Measurements from ENCODE around the gene SLC1A3.

SLC1A3 gene

GRCh38 chr5:36570301-36571095 lies 35.9 kb upstream of the SLC1A3 start:
- TF ChIP-seq NFIC (IDR thresholded peaks at IDR 0.05) (no peak), EGR1 (IDR thresholded peaks at IDR 0.05) (no peak), TEAD4 (IDR thresholded peaks at IDR 0.05) (no peak), CREB1 (IDR thresholded peaks at IDR 0.05; ENCODE audit: low read depth) (no peak), MAX (IDR thresholded peaks at IDR 0.05) (no peak), USF1 (IDR thresholded peaks at IDR 0.05) (no peak), FOXM1 (IDR thresholded peaks at IDR 0.05; ENCODE audit: borderline replicate concordance, low read depth) (no peak)

GRCh38 chr5:36571401-36572042 lies 34.9 kb upstream of the SLC1A3 start:
- TF ChIP-seq TEAD4 (IDR thresholded peaks at IDR 0.05) (no peak), TAF1 (IDR thresholded peaks at IDR 0.05; ENCODE audit: low read depth) (no peak), NFIC (IDR thresholded peaks at IDR 0.05) (0 out of 2 replicates have a peak, but pooled peaks have one; percentile 53), CEBPB (IDR thresholded peaks at IDR 0.05) (no peak), TCF12 (IDR thresholded peaks at IDR 0.05; ENCODE audit: low read depth) (no peak), CREB1 (IDR thresholded peaks at IDR 0.05; ENCODE audit: low read depth) (no peak), ZBTB7A (IDR thresholded peaks at IDR 0.05; ENCODE audit: low read depth) (no peak), REST (IDR thresholded peaks at IDR 0.05; ENCODE audit: low read depth) (no peak)

GRCh38 chr5:36573438-36573837 lies 33.0 kb upstream of the SLC1A3 start:
- TF ChIP-seq USF1 (IDR thresholded peaks at IDR 0.05), result peak; percentile 81
- no peak for TF ChIP-seq ZBTB7A (IDR thresholded peaks at IDR 0.05; ENCODE audit: low read depth)

- TF ChIP-seq CEBPB (IDR thresholded peaks at IDR 0.05) (no peak), TEAD4 (IDR thresholded peaks at IDR 0.05) (peak; percentile 23; the same call in 1 of the 2 replicates)
These were observed 31.0 kb upstream of the SLC1A3 start for GRCh38 chr5:36575361-36575781.

- TF ChIP-seq EGR1 (IDR thresholded peaks at IDR 0.05) (no peak), TAF1 (IDR thresholded peaks at IDR 0.05; ENCODE audit: low read depth) (no peak), NFIC (IDR thresholded peaks at IDR 0.05) (no peak), REST (IDR thresholded peaks at IDR 0.05; ENCODE audit: low read depth) (no peak), CREB1 (IDR thresholded peaks at IDR 0.05; ENCODE audit: low read depth) (no peak), ZBTB7A (IDR thresholded peaks at IDR 0.05; ENCODE audit: low read depth) (no peak), TCF12 (IDR thresholded peaks at IDR 0.05; ENCODE audit: low read depth) (no peak), CEBPB (IDR thresholded peaks at IDR 0.05) (no peak), RAD21 (IDR thresholded peaks at IDR 0.05; ENCODE audit: low read depth) (no peak), USF1 (IDR thresholded peaks at IDR 0.05) (no peak), MAX (IDR thresholded peaks at IDR 0.05) (no peak), TEAD4 (IDR thresholded peaks at IDR 0.05) (no peak), FOXM1 (IDR thresholded peaks at IDR 0.05; ENCODE audit: borderline replicate concordance, low read depth) (no peak), YY1 (IDR thresholded peaks at IDR 0.05; ENCODE audit: low read depth) (no peak), EP300 (IDR thresholded peaks at IDR 0.05; ENCODE audit: borderline replicate concordance) (no peak)
These were observed 29.7 kb upstream of the SLC1A3 start for GRCh38 chr5:36576721-36577120.

- TF ChIP-seq CREB1 (IDR thresholded peaks at IDR 0.05; ENCODE audit: low read depth) (no peak), TCF12 (IDR thresholded peaks at IDR 0.05; ENCODE audit: low read depth) (no peak), MAX (IDR thresholded peaks at IDR 0.05) (no peak), ZBTB7A (IDR thresholded peaks at IDR 0.05; ENCODE audit: low read depth) (no peak), CEBPB (IDR thresholded peaks at IDR 0.05) (no peak), REST (IDR thresholded peaks at IDR 0.05; ENCODE audit: low read depth) (no peak), USF1 (IDR thresholded peaks at IDR 0.05) (no peak), EP300 (IDR thresholded peaks at IDR 0.05; ENCODE audit: borderline replicate concordance) (no peak), NFIC (IDR thresholded peaks at IDR 0.05) (no peak), EGR1 (IDR thresholded peaks at IDR 0.05) (no peak), FOXM1 (IDR thresholded peaks at IDR 0.05; ENCODE audit: borderline replicate concordance, low read depth) (no peak), TEAD4 (IDR thresholded peaks at IDR 0.05) (no peak), TAF1 (IDR thresholded peaks at IDR 0.05; ENCODE audit: low read depth) (no peak), YY1 (IDR thresholded peaks at IDR 0.05; ENCODE audit: low read depth) (no peak), RAD21 (IDR thresholded peaks at IDR 0.05; ENCODE audit: low read depth) (no peak)
These were observed 25.3 kb upstream of the SLC1A3 start for GRCh38 chr5:36581070-36581469.
